SK-N-SH treated with all-trans-retinoic acid at 6 μM for 48 hours (cell line): Measurements from ENCODE around the gene TNPO3.

ENCODE experiments used
- BACH2 ChIP-seq: fragments of 250-450 bp; sonication (Bioruptor Pico); IDR thresholded peaks from 2 replicates; pipeline ENCODE4 v1.9.0; 2021; ENCODE audit warnings: mild to moderate bottlenecking, borderline replicate concordance
- CREB5 ChIP-seq: fragments of 250-450 bp; sonication (Bioruptor Pico); IDR thresholded peaks from 2 replicates; pipeline ENCODE4 v1.5.1; 2020; ENCODE audit warnings: low read depth, mild to moderate bottlenecking, moderate library complexity
- ESRRG ChIP-seq: fragments of 250-450 bp; sonication (Bioruptor Pico); IDR thresholded peaks from 2 replicates; pipeline ENCODE4 v1.6.1; 2021; ENCODE audit warnings: mild to moderate bottlenecking
- POU6F1 ChIP-seq: fragments of 250-450 bp; sonication (Bioruptor Pico); IDR thresholded peaks from 2 replicates; pipeline ENCODE4 v1.8.0; 2021; ENCODE audit warnings: low read depth, mild to moderate bottlenecking, moderate library complexity, borderline replicate concordance
- RARB ChIP-seq: fragments of 250-450 bp; sonication (Bioruptor Pico); IDR thresholded peaks from 2 replicates; pipeline ENCODE4 v1.8.0; 2021; ENCODE audit warnings: mild to moderate bottlenecking, moderate library complexity
- TOX ChIP-seq: fragments of 250-450 bp; sonication (Bioruptor Pico); IDR thresholded peaks from 2 replicates; pipeline ENCODE4 v1.8.0; 2021; ENCODE audit warnings: mild to moderate bottlenecking, moderate library complexity, borderline replicate concordance
- TF ChIP-seq, protein P1 (sequence below): fragments of 250-450 bp; sonication (Bioruptor Pico); IDR thresholded peaks from 2 replicates; pipeline ENCODE4 v1.5.1; 2021; ENCODE audit warnings: mild to moderate bottlenecking, moderate library complexity
- TF ChIP-seq, protein P2 (sequence below): fragments of 250-450 bp; sonication (Bioruptor Pico); IDR thresholded peaks from 2 replicates; pipeline ENCODE4 v1.8.0; 2020; ENCODE audit warnings: mild to moderate bottlenecking, moderate library complexity, borderline replicate concordance

DNA sequence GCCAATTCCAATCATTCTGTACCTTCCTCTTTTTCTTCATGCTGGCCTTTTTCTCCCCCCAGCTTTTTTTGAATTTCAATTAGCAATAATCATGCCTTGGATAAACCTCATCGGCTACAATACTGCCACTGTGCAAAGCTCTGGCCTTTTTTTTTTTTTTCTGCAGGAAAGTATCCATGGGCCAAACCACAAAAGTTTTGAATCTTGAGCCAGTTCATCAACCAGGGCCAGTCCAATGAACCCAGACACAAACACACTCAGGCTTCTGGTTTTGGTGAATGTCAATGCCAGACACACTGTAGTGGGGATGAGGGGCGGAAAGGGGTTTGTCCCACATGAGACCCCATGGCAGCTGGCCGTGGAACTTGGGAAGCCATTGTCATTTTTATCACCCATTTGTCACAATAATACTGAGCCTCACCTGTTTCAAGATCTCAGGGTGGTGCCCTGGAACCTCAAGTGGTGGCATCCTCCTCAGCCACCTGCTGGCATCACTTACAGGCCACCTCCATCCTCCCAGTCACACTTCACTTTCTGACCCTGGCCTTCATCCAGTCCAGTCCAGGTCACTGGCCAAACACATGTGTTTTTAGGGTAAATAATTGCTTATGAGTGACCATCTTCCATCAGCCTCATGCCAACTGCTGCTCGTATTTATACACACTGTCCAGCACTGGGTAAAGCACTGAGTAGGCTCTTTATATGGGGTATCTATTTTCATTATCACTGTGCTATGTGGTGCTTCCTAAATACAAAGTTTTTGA, 48.8 kb upstream of the TNPO3 start:
- no peak for TF ChIP-seq ESRRG (CRISPR knock-in tag)
- no peak for TF ChIP-seq TOX (CRISPR knock-in tag)
- no peak for TF ChIP-seq BACH2 (CRISPR knock-in tag)
- TF ChIP-seq RARB (CRISPR knock-in tag): no peak
- TF ChIP-seq, protein P1, sequence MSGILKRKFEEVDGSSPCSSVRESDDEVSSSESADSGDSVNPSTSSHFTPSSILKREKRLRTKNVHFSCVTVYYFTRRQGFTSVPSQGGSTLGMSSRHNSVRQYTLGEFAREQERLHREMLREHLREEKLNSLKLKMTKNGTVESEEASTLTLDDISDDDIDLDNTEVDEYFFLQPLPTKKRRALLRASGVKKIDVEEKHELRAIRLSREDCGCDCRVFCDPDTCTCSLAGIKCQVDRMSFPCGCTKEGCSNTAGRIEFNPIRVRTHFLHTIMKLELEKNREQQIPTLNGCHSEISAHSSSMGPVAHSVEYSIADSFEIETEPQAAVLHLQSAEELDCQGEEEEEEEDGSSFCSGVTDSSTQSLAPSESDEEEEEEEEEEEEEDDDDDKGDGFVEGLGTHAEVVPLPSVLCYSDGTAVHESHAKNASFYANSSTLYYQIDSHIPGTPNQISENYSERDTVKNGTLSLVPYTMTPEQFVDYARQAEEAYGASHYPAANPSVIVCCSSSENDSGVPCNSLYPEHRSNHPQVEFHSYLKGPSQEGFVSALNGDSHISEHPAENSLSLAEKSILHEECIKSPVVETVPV (CRISPR knock-in tag): no peak
- TF ChIP-seq, protein P2, sequence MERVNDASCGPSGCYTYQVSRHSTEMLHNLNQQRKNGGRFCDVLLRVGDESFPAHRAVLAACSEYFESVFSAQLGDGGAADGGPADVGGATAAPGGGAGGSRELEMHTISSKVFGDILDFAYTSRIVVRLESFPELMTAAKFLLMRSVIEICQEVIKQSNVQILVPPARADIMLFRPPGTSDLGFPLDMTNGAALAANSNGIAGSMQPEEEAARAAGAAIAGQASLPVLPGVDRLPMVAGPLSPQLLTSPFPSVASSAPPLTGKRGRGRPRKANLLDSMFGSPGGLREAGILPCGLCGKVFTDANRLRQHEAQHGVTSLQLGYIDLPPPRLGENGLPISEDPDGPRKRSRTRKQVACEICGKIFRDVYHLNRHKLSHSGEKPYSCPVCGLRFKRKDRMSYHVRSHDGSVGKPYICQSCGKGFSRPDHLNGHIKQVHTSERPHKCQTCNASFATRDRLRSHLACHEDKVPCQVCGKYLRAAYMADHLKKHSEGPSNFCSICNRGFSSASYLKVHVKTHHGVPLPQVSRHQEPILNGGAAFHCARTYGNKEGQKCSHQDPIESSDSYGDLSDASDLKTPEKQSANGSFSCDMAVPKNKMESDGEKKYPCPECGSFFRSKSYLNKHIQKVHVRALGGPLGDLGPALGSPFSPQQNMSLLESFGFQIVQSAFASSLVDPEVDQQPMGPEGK: no peak
- no peak for TF ChIP-seq CREB5 (CRISPR knock-in tag)
- TF ChIP-seq POU6F1: no peak
